ENCODE results near the gene TGFBR3.

TGFBR3 gene

GRCh38 chr1:91754816-91755580, 131.0 kb downstream of the TGFBR3 start:
- no peak overlapping the region for H3K4me2 ChIP-seq

GRCh38 chr1:91754348-91754747, 131.6 kb downstream of the TGFBR3 start:
- H3K4me2 ChIP-seq, result no peak overlapping the region
- H3K36me3 ChIP-seq (ENCODE audit: insufficient read depth), result no peaks in the 10 kb centered on the region
- H3K4me1 ChIP-seq (ENCODE audit: low read depth, poor library complexity, severe bottlenecking), result no peaks in the 10 kb centered on the region
- H3K4me3 ChIP-seq (IDR thresholded peaks at IDR 0.05; ENCODE audit: insufficient read depth, low read depth, low read length), result no peak overlapping the region
- H2AFZ ChIP-seq (ENCODE audit: low read depth), result no peak overlapping the region
- H3K27ac ChIP-seq, result no peak overlapping the region
- no peak for TF ChIP-seq CTCF (conservative IDR thresholded peaks at IDR 0.05; ENCODE audit: low read depth, low read length)
- H4K20me1 ChIP-seq (ENCODE audit: insufficient read depth), result no peaks in the 10 kb centered on the region
- H3K9ac ChIP-seq, result no peak overlapping the region
- H3K27me3 ChIP-seq (ENCODE audit: insufficient read depth, low read depth), result no peaks in the 10 kb centered on the region
- H3K79me2 ChIP-seq (ENCODE audit: insufficient read depth, low read depth), result no peaks in the 10 kb centered on the region

More at GRCh38 chr1:91754816-91755580, 131.0 kb downstream of the TGFBR3 start:
- Histone ChIP-seq H3K9ac (no peak overlapping the region), H4K20me1 (ENCODE audit: insufficient read depth) (no peaks in the 10 kb centered on the region), H3K36me3 (ENCODE audit: insufficient read depth) (no peaks in the 10 kb centered on the region), H2AFZ (ENCODE audit: low read depth) (no peak overlapping the region), H3K27ac (no peak overlapping the region), H3K4me1 (ENCODE audit: low read depth, poor library complexity, severe bottlenecking) (no peaks in the 10 kb centered on the region), H3K79me2 (ENCODE audit: insufficient read depth, low read depth) (no peaks in the 10 kb centered on the region), H3K27me3 (ENCODE audit: insufficient read depth, low read depth) (no peaks in the 10 kb centered on the region), H3K4me3 (IDR thresholded peaks at IDR 0.05; ENCODE audit: insufficient read depth, low read depth, low read length) (no peak overlapping the region)
- no peak for TF ChIP-seq CTCF (conservative IDR thresholded peaks at IDR 0.05; ENCODE audit: low read depth, low read length)

DNA sequence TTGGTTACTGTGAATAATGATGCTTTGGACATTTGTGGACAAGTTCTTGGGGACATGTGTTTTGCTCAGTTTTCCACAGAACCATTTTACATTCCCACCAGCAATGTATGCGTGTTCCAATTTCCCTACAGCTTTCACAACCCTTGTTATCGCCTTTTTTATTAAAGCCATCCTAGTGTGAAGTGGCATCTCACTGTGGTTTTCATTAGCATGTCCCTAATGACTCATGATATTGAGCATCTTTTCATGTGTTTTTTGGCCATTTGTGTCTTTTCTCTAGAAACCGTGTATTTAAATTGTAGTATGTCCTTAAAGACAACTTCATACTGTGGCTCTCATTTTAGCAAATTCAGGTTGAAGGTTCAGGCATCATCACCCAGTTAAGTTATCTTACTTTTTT, 132.1 kb downstream of the TGFBR3 start:
- no peak overlapping the region for H3K9ac ChIP-seq
- H3K36me3 ChIP-seq (ENCODE audit: insufficient read depth), result no peaks in the 10 kb centered on the region
- H3K79me2 ChIP-seq (ENCODE audit: insufficient read depth, low read depth), result no peaks in the 10 kb centered on the region
- no peaks in the 10 kb centered on the region for H4K20me1 ChIP-seq (ENCODE audit: insufficient read depth)
- TF ChIP-seq CTCF (conservative IDR thresholded peaks at IDR 0.05; ENCODE audit: low read depth, low read length), result no peak
- H3K4me2 ChIP-seq, result no peak overlapping the region
- no peak overlapping the region for H3K4me3 ChIP-seq (IDR thresholded peaks at IDR 0.05; ENCODE audit: insufficient read depth, low read depth, low read length)
- H3K27ac ChIP-seq, result no peak overlapping the region
- no peak overlapping the region for H2AFZ ChIP-seq (ENCODE audit: low read depth)
- H3K4me1 ChIP-seq (ENCODE audit: low read depth, poor library complexity, severe bottlenecking), result no peaks in the 10 kb centered on the region
- H3K27me3 ChIP-seq (ENCODE audit: insufficient read depth, low read depth), result no peaks in the 10 kb centered on the region

DNA sequence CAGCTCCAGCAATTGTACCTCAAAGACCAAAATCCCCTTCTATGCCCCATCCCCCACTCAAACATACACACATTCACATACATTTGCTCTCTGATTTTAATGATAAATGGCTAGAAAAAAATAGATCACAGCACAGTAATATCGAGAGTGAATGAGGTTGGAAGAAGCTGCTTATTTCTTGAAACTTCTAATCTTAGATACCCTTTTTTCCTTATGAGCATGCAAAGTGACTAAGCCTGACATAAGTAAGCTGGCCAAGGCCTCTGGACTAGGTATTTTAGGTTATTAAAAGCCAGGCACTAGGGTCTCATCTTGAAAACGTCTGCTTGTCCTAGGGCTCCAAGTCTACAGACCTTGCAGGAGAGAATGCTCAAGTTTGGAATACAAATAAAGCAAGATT, 133.6 kb downstream of the TGFBR3 start:
- no peak overlapping the region for H3K27ac ChIP-seq
- H2AFZ ChIP-seq (ENCODE audit: low read depth), result no peak overlapping the region
- H3K4me1 ChIP-seq (ENCODE audit: low read depth, poor library complexity, severe bottlenecking), result no peaks in the 10 kb centered on the region
- no peaks in the 10 kb centered on the region for H3K79me2 ChIP-seq (ENCODE audit: insufficient read depth, low read depth)
- no peaks in the 10 kb centered on the region for H4K20me1 ChIP-seq (ENCODE audit: insufficient read depth)
- no peak overlapping the region for H3K9ac ChIP-seq
- no peak overlapping the region for H3K4me2 ChIP-seq
- H3K27me3 ChIP-seq (ENCODE audit: insufficient read depth, low read depth), result no peaks in the 10 kb centered on the region
- H3K36me3 ChIP-seq (ENCODE audit: insufficient read depth), result no peaks in the 10 kb centered on the region
- no peak overlapping the region for H3K4me3 ChIP-seq (IDR thresholded peaks at IDR 0.05; ENCODE audit: insufficient read depth, low read depth, low read length)
- no peak for TF ChIP-seq CTCF (conservative IDR thresholded peaks at IDR 0.05; ENCODE audit: low read depth, low read length)
